HG02938 (cell line): ENCODE measurements around the gene IFNA8.
"Not testable (repeated sequence)": the region's sequence is repeated elsewhere in the genome, so short reads cannot be mapped to it uniquely, and the experiment has no call there.

Experiments
- ATAC-seq: cut with Tn5 transposase; IDR thresholded peaks from one replicate; pipeline ENCODE4 v1.9.1; 2021; ENCODE audit warnings: mild to moderate bottlenecking, moderate library complexity; ENCODE audit not compliant: unreplicated experiment

The IFNA8 gene

GRCh38 chr9:21415493-21416267 is 6.8 kb downstream of the IFNA8 start:
- no peak for ATAC-seq

GRCh38 chr9:21428235-21428634 is 19.3 kb downstream of the IFNA8 start:
- peak; percentile 49 for ATAC-seq

GRCh38 chr9:21429191-21429590 is 20.3 kb downstream of the IFNA8 start:
- no peak for ATAC-seq

- ATAC-seq: peak; percentile 73
Measured at GRCh38 chr9:21432672-21433425, 23.9 kb downstream of the IFNA8 start.

- no peak for ATAC-seq
Measured at GRCh38 chr9:21434202-21435014, 25.5 kb downstream of the IFNA8 start.

GRCh38 chr9:21435015-21435383 is 26.1 kb downstream of the IFNA8 start:
- ATAC-seq: not testable (repeated sequence)

GRCh38 chr9:21440139-21440538 is 31.2 kb downstream of the IFNA8 start, which contains the start of gene IFNA1:
IFNA1 (plus strand) TSS chr9:21440439; CDS start chr9:21440508, 69 bp downstream.
- no peak for ATAC-seq

- peak; percentile 88 for ATAC-seq
Measured at GRCh38 chr9:21443849-21444625, 35.1 kb downstream of the IFNA8 start.

- not testable (repeated sequence) for ATAC-seq
Measured at GRCh38 chr9:21449312-21449711, 40.4 kb downstream of the IFNA8 start.

- no peak for ATAC-seq
Measured at GRCh38 chr9:21450733-21451394, 41.9 kb downstream of the IFNA8 start.

- ATAC-seq: no peak
Measured at GRCh38 chr9:21452681-21453080, 43.8 kb downstream of the IFNA8 start.

- ATAC-seq: no peak
Measured at GRCh38 chr9:21454149-21454548, 45.2 kb downstream of the IFNA8 start.

- ATAC-seq: peak; percentile 95
Measured at GRCh38 chr9:21455320-21455719, 46.4 kb downstream of the IFNA8 start.
